Stimulated activated CD4-positive, alpha-beta T cell treated with anti-CD3 and anti-CD28 coated beads, TNF-alpha, amount 100 ng/mL, for 24 hours (primary cell): Measurements from ENCODE around the gene ZNF248.
"Not testable (repeated sequence)": the region's sequence is repeated elsewhere in the genome, so short reads cannot be mapped to it uniquely, and the experiment has no call there.

Source experiments
- DNase-seq, 3 experiments: peaks; one replicate each; pipeline ENCODE4 v3.0.0-alpha.2; 2020; ENCODE audit warnings: low read depth in 3 of 3

Gene ZNF248

DNA sequence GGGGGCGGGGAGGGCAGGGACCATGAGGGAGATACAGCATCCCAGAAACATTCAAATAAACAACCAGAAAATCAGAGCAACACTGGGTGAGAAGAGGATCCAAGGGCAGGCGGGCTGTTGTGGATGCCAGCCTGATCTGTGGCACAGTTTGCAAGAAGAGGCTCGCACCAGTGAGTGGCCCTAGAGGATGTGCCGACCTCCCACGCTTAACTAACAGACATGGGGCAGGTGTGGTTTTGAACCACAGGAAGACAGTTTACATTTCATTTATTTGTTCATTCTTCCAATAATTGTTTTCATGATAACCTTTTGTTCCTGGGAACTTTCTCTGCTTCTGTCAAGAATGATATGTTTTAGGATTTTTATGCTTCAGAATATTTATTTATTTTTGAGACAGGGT lies 115.6 kb downstream of the ZNF248 start:
- no peak for DNase-seq

DNA sequence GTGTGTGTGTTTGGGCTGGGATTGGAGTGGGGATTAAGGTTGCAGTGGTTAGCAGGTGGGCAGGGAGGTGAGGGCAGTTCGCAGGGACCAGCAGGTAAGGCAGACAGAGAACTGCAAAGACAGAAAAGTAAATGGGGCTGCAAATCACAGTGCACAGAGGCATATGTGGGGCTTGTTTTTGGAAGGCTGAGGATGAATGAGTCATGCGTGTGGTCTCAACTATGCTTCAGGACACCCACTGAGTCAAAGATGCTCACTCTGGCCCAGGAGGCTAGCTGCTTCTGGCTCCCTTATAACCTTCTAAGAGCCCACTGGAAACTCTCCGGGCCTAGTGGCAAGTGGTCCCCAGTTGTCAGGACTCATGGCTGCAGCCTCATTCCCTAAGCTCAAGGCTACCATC lies 118.2 kb downstream of the ZNF248 start:
- no peak for DNase-seq

DNA sequence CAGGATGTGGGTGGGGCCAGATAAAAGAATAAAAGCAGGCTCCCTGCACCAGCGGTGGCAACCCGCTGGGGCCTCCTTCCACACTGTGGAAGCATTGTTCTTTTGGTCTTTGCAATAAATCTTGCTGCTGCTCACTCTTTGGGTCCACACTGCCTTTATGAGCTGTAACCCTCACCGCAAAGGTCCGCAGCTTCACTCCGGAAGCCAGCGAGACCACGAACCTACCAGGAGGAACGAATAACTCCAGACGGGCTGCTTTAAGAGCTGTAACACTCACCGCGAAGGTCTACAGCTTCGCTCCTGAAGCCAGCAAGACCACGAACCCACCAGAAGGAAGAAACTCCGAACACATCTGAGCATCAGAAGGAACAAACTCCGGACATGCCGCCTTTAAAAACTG lies 119.2 kb downstream of the ZNF248 start:
- DNase-seq: not testable (repeated sequence)

DNA sequence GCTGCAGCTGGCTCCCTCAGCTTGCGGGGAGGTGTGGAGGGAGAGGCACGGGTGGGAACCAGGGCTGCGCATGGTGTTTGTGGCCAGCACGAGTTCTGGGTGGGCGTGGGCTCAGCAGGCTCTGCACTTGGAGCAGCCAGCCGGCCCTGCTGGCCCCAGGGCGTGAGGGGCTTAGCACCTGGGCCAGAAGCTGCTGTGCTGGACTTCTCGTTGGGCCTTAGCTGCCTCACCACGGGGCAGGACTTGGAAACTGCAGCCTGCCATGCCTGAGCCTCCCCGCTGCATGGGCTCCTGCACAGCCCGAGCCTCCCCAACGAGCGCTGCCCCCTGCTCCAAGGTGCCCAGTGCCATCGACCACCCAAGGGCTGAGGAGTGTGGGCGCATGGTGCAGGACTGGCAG lies 120.1 kb downstream of the ZNF248 start:
- DNase-seq: no peak

DNA sequence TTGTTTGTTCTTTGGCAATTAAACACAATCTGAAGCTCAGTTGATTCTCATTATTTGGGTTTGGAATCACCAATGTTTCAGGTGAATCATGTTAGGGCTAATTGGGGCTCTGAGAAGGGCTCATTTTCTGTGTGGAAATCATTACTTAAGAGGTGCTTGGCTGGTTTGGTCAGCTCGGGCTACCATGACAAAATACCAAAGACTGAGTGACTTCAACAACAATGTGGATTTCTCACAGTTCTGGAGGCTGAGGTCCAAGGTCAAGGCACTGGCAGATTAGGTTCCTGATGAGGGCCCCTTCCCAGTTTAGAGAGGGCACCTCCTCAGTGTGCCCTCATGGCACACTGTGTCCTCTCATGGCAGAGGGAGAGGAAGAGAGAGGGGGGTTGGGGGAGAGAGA lies 121.3 kb downstream of the ZNF248 start:
- no peak for DNase-seq

DNA sequence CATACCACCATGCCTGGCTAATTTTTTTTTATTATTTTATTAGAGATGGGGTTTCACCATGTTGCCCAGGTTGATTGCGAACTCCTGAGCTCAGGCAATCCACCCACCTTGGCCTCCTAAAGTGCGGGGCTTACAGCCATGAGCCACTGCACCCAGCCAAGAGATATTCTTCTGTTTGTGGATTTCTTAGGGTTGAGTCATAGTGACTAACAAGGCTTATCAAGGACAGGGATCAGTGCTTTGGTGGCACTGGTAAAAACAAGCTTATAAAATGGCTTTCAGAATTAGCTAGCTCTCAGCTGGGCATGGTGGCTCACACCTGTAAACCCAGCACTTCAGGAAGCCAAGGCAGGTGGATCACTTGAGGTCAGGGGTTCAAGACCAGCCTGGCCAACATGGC lies 122.4 kb downstream of the ZNF248 start:
- no peak for DNase-seq
